ENCODE measurements around the gene SEPTIN14.
"Not testable (repeated sequence)": the region's sequence is repeated elsewhere in the genome, so short reads cannot be mapped to it uniquely, and the experiment has no call there.

SEPTIN14 gene

DNA sequence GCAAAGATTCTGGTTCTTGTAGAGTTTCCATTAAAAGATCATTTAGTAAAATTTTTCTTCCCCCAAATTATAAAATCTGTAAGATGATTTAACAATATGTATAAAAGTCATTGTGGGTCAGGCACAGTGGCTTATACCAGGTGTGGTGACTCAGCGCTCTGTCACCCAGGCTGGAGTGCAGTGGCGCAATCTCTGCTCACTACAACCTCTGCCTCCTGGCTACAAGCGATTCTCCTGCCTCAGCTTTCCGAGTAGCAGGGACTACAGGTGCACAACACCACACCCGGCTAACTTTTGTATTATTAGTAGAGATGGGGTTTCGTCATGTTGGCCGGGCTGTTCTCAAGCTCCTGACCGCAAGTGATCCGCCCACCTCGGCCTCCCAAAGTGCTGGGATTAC is 68.0 kb downstream of the SEPTIN14 start:
- H3K27me3 ChIP-seq (ENCODE audit: control insufficient read depth, insufficient read depth, low read length): no peaks in the 10 kb centered on the region
- no peaks in the 10 kb centered on the region for H3K36me3 ChIP-seq (ENCODE audit: control insufficient read depth, insufficient read depth, low read length)
- H3K27ac ChIP-seq: no peak overlapping the region
- no peak overlapping the region for H3K4me2 ChIP-seq (ENCODE audit: low read length)
- no peaks in the 10 kb centered on the region for H3K4me1 ChIP-seq
- H3K79me2 ChIP-seq: no peaks in the 10 kb centered on the region
- H3K9me3 ChIP-seq (ENCODE audit: control insufficient read depth, low read length): no peaks in the 10 kb centered on the region
- no peak overlapping the region for H3K9ac ChIP-seq
- TF ChIP-seq, protein P1, sequence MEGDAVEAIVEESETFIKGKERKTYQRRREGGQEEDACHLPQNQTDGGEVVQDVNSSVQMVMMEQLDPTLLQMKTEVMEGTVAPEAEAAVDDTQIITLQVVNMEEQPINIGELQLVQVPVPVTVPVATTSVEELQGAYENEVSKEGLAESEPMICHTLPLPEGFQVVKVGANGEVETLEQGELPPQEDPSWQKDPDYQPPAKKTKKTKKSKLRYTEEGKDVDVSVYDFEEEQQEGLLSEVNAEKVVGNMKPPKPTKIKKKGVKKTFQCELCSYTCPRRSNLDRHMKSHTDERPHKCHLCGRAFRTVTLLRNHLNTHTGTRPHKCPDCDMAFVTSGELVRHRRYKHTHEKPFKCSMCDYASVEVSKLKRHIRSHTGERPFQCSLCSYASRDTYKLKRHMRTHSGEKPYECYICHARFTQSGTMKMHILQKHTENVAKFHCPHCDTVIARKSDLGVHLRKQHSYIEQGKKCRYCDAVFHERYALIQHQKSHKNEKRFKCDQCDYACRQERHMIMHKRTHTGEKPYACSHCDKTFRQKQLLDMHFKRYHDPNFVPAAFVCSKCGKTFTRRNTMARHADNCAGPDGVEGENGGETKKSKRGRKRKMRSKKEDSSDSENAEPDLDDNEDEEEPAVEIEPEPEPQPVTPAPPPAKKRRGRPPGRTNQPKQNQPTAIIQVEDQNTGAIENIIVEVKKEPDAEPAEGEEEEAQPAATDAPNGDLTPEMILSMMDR (IDR thresholded peaks at IDR 0.05): no peak
- H2AFZ ChIP-seq: no peak overlapping the region
- H3K4me3 ChIP-seq (ENCODE audit: low read depth, low read length): no peak overlapping the region

DNA sequence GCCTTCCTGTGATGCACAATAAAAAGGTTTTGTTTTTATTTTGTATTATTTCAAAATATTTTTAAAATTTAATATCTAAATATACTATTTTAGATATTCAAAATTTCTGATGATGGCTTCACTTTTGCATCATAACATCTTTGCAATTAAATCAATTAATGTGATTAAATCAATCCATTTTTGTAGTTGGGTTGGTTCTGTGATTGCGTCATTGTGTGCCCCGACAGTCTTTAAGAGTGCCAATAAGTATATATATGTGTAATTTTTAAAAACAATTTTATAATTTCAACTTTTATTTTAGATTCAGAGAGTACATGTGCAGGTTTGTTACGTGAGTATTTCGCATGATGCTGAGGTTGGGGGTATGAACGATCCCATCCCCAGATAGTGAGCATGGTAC is 70.5 kb downstream of the SEPTIN14 start:
- no peaks in the 10 kb centered on the region for H3K9me3 ChIP-seq (ENCODE audit: control insufficient read depth, low read length)
- H3K27ac ChIP-seq: no peak overlapping the region
- H3K9ac ChIP-seq: no peak overlapping the region
- H3K4me2 ChIP-seq (ENCODE audit: low read length): no peak overlapping the region
- H3K79me2 ChIP-seq: no peaks in the 10 kb centered on the region
- H3K4me1 ChIP-seq: no peaks in the 10 kb centered on the region
- TF ChIP-seq, protein P1 (IDR thresholded peaks at IDR 0.05): no peak
- H3K4me3 ChIP-seq (ENCODE audit: low read depth, low read length): no peak overlapping the region
- H2AFZ ChIP-seq: no peak overlapping the region
- H3K27me3 ChIP-seq (ENCODE audit: control insufficient read depth, insufficient read depth, low read length): no peaks in the 10 kb centered on the region
- H3K36me3 ChIP-seq (ENCODE audit: control insufficient read depth, insufficient read depth, low read length): no peaks in the 10 kb centered on the region

DNA sequence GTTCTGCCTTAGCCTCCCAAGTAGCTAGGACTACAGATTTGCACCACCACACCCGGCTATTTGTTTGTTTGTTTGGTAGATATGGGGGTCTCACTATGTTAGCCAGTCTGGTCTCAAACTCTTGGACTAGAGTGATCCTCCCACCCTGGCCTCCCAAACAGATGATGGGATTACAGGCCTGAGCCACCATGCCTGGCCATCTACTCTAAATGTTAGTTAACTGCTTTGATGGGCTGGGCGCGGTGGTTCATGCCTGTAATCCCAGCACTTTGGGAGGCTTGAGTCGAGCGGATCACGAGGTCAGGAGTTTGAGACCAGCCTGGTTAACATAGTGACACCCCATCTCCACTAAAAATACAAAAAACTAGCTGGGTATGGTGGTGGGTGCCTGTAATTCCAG is 74.8 kb downstream of the SEPTIN14 start:
- TF ChIP-seq, protein P1 (IDR thresholded peaks at IDR 0.05): no peak
- Histone ChIP-seq H3K4me1 (no peaks in the 10 kb centered on the region), H3K27me3 (ENCODE audit: control insufficient read depth, insufficient read depth, low read length) (no peaks in the 10 kb centered on the region)

DNA sequence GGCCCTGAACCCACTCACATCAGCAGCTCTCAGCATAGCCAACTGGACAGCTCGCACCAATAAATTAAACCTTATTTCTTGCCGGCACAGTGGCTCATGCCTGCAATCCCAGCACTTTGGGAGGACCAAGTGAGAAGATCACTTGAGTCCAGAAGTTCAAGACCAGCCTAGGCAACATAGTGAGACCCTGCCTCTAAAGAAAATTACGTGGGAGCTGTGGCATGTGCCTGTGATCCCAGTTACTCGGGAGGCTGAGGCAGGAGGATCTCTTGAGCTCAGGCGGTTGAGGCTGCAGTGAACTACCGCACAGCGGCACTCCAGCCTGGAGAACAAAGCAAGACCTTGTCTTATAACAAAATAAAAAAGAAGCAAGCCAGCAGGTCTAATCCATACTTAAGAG is 75.7 kb downstream of the SEPTIN14 start:
- H3K36me3 ChIP-seq (ENCODE audit: control insufficient read depth, insufficient read depth, low read length): no peaks in the 10 kb centered on the region
- no peak overlapping the region for H3K4me2 ChIP-seq (ENCODE audit: low read length)
- H3K27ac ChIP-seq: no peak overlapping the region
- H3K4me1 ChIP-seq: no peaks in the 10 kb centered on the region
- no peak overlapping the region for H3K4me3 ChIP-seq (ENCODE audit: low read depth, low read length)
- no peak overlapping the region for H3K9ac ChIP-seq
- H3K79me2 ChIP-seq: no peaks in the 10 kb centered on the region
- no peaks in the 10 kb centered on the region for H3K9me3 ChIP-seq (ENCODE audit: control insufficient read depth, low read length)
- TF ChIP-seq, protein P1 (IDR thresholded peaks at IDR 0.05): no peak
- H3K27me3 ChIP-seq (ENCODE audit: control insufficient read depth, insufficient read depth, low read length): no peaks in the 10 kb centered on the region
- H2AFZ ChIP-seq: no peak overlapping the region

More for the DNA sequence above, 74.8 kb downstream of the SEPTIN14 start:
- Histone ChIP-seq H3K4me3 (ENCODE audit: low read depth, low read length) (no peak overlapping the region), H3K9ac (no peak overlapping the region), H3K4me2 (ENCODE audit: low read length) (no peak overlapping the region), H3K9me3 (ENCODE audit: control insufficient read depth, low read length) (no peaks in the 10 kb centered on the region), H2AFZ (no peak overlapping the region), H3K36me3 (ENCODE audit: control insufficient read depth, insufficient read depth, low read length) (no peaks in the 10 kb centered on the region), H3K79me2 (no peaks in the 10 kb centered on the region), H3K27ac (no peak overlapping the region)

DNA sequence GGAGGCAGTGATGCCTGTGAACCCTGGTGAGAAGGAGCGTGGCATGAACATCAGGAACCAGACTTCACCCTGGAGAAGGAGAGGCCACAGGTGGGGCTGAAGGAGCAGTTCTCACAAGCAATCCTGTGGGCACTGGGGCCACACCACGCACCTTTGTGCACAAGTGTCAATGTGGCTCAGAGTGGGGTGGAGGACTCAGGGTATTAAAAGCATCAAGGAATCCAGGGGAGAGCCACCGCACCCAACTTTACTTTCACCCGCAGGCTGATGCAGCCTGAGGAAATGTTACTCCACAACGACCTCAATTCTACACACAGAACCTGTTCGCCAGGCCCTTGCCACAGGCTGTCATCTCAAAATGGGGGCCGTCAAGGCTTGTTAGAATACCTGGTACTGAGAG is 77.1 kb downstream of the SEPTIN14 start:
- H3K4me2 ChIP-seq (ENCODE audit: low read length); H3K4me1 ChIP-seq; H3K36me3 ChIP-seq (ENCODE audit: control insufficient read depth, insufficient read depth, low read length); H3K9ac ChIP-seq; H3K27ac ChIP-seq; H3K79me2 ChIP-seq; H3K9me3 ChIP-seq (ENCODE audit: control insufficient read depth, low read length); H3K4me3 ChIP-seq (ENCODE audit: low read depth, low read length); H3K27me3 ChIP-seq (ENCODE audit: control insufficient read depth, insufficient read depth, low read length); H2AFZ ChIP-seq: not testable (repeated sequence)
